Neural progenitor cell (in vitro differentiated cells): ENCODE measurements around the gene MINDY1. TPM values are rescaled to one million over a fixed set of nuclear protein-coding genes. Genes with fewer than 3 reads are reported as not detected.

Experiments used
- DNase-seq: peaks from one replicate; pipeline ENCODE4 v3.0.0-alpha.2; 2016; ENCODE audit warnings: low spot score
- H2AFZ ChIP-seq: fragments of 200-600 bp; sonication (generic); replicated peaks from 2 replicates; pipeline ENCODE4 v1.6.1; 2016; ENCODE audit warnings: antibody characterized with exemption
- H3F3A ChIP-seq: fragments of 200-600 bp; sonication (generic); 2 replicates; pipeline ENCODE4 v1.6.1; 2016; ENCODE audit warnings: antibody characterized with exemption, low read depth
- H3K27ac ChIP-seq: fragments of 200-600 bp; sonication (generic); 2 replicates; pipeline ENCODE4 v1.5.1; 2016; ENCODE audit warnings: mild to moderate bottlenecking
- H3K27me3 ChIP-seq: fragments of 200-600 bp; sonication (generic); 2 replicates; pipeline ENCODE4 v1.6.1; 2016; ENCODE audit warnings: mild to moderate bottlenecking, moderate library complexity
- H3K36me3 ChIP-seq: fragments of 200-600 bp; sonication (generic); 2 replicates; pipeline ENCODE4 v1.5.1; 2016
- H3K4me1 ChIP-seq: fragments of 200-600 bp; sonication (generic); 2 replicates; pipeline ENCODE4 v1.6.1; 2016; ENCODE audit warnings: mixed run types
- H3K4me2 ChIP-seq: fragments of 200-600 bp; sonication (generic); 2 replicates; pipeline ENCODE4 v1.6.1; 2016
- H3K4me3 ChIP-seq: fragments of 200-600 bp; sonication (generic); 2 replicates; pipeline ENCODE4 v1.5.1; 2016
- H3K79me2 ChIP-seq: fragments of 200-600 bp; sonication (generic); 2 replicates; pipeline ENCODE4 v1.6.1; 2016; ENCODE audit warnings: low read depth
- H3K9ac ChIP-seq: fragments of 200-600 bp; sonication (generic); 2 replicates; pipeline ENCODE4 v1.6.1; 2016
- H3K9me3 ChIP-seq: fragments of 200-600 bp; sonication (generic); 2 replicates; pipeline ENCODE4 v1.5.1; 2016; ENCODE audit warnings: low read depth
- H4K20me1 ChIP-seq: fragments of 200-600 bp; sonication (generic); 2 replicates; pipeline ENCODE4 v1.6.1; 2016; ENCODE audit warnings: low read depth
- H3K27ac Mint-ChIP-seq: 3 replicates; pipeline ENCODE4 v1.8.0; 2021; ENCODE audit warnings: mixed read lengths
- H3K27me3 Mint-ChIP-seq: 2 replicates; pipeline ENCODE4 v1.8.0; 2022; ENCODE audit warnings: low read depth, mild to moderate bottlenecking, inconsistent platforms, moderate library complexity, mixed read lengths; ENCODE audit not compliant: insufficient read depth
- H3K36me3 Mint-ChIP-seq: 3 replicates; pipeline ENCODE4 v1.8.0; 2021; ENCODE audit warnings: mixed read lengths
- H3K4me1 Mint-ChIP-seq: 3 replicates; pipeline ENCODE4 v1.8.0; 2021; ENCODE audit warnings: mixed read lengths
- H3K4me3 Mint-ChIP-seq: 3 replicates; pipeline ENCODE4 v1.8.0; 2021; ENCODE audit warnings: mild to moderate bottlenecking, moderate library complexity, mixed read lengths
- H3K9me3 Mint-ChIP-seq: 3 replicates; pipeline ENCODE4 v1.8.0; 2020; ENCODE audit warnings: mixed read lengths
- CTCF ChIP-seq: fragments of 200-600 bp; sonication (generic); IDR thresholded peaks from 2 replicates; pipeline ENCODE4 v1.5.1; 2017; ENCODE audit warnings: antibody characterized with exemption, mild to moderate bottlenecking
- EZH2 ChIP-seq: fragments of 200-600 bp; sonication (generic); IDR thresholded peaks from 2 replicates; pipeline ENCODE4 v1.6.1; 2017; ENCODE audit warnings: antibody characterized with exemption, mild to moderate bottlenecking, moderate library complexity
- EZH2phosphoT487 ChIP-seq: fragments of 200-600 bp; sonication (generic); IDR thresholded peaks from 2 replicates; pipeline ENCODE4 v1.6.1; 2017; ENCODE audit warnings: antibody characterized with exemption
- total RNA-seq: library from RNA; depleted of rRNA; stranded (reverse); fragments of >200 nt; gene quantifications from 2 replicates; pipeline ENCODE4 v1.2.3, GENCODE V29; 2015; ENCODE audit warnings: low replicate concordance

Gene MINDY1
- total RNA-seq, 1 donor from 2014 or later, result 8.5 TPM

GRCh38 chr1:151002051-151002450 lies 4.7 kb downstream of the MINDY1 start:
- Mint-ChIP-seq H3K36me3 (peaks cover 18% of the 10 kb centered on the region), H3K4me1 (peaks cover 30% of the 10 kb centered on the region), H3K4me3 (no peak overlapping the region), H3K27me3 (peaks cover 4% of the 10 kb centered on the region), H3K9me3 (no peaks in the 10 kb centered on the region), H3K27ac (no peak overlapping the region)
- Histone ChIP-seq H3K9ac (no peak overlapping the region), H3K4me2 (no peak overlapping the region), H3K4me3 (no peak overlapping the region), H4K20me1 (no peaks in the 10 kb centered on the region), H3K9me3 (no peaks in the 10 kb centered on the region), H3K27ac (no peak overlapping the region), H3K4me1 (peaks cover 8% of the 10 kb centered on the region), H3K79me2 (no peaks in the 10 kb centered on the region), H3F3A (peaks cover 15% of the 10 kb centered on the region), H3K27me3 (no peaks in the 10 kb centered on the region), H2AFZ (no peak overlapping the region), H3K36me3 (no peaks in the 10 kb centered on the region)
- DNase-seq, result no peak
- TF ChIP-seq CTCF, result no peak
- TF ChIP-seq EZH2, result no peak
- no peak for TF ChIP-seq EZH2phosphoT487

- Histone ChIP-seq H3K4me1 (peaks cover 6% of the 10 kb centered on the region), H3K9ac (no peak overlapping the region), H3K27me3 (no peaks in the 10 kb centered on the region), H3F3A (peaks cover 10% of the 10 kb centered on the region), H3K4me3 (no peak overlapping the region), H3K9me3 (no peaks in the 10 kb centered on the region), H4K20me1 (no peaks in the 10 kb centered on the region), H3K36me3 (no peaks in the 10 kb centered on the region), H3K4me2 (no peak overlapping the region), H3K27ac (no peak overlapping the region), H2AFZ (no peak overlapping the region), H3K79me2 (no peaks in the 10 kb centered on the region)
- peaks cover 3% of the 10 kb centered on the region for H3K27me3 Mint-ChIP-seq
- H3K4me1 Mint-ChIP-seq, result peaks cover 26% of the 10 kb centered on the region
- DNase-seq, result no peak
- H3K4me3 Mint-ChIP-seq, result no peak overlapping the region
- TF ChIP-seq EZH2phosphoT487, result no peak
- no peak for TF ChIP-seq CTCF
- TF ChIP-seq EZH2, result no peak
- no peak overlapping the region for H3K27ac Mint-ChIP-seq
- H3K36me3 Mint-ChIP-seq, result peaks cover 18% of the 10 kb centered on the region
- no peaks in the 10 kb centered on the region for H3K9me3 Mint-ChIP-seq
Observed at GRCh38 chr1:151001602-151002001, 5.1 kb downstream of the MINDY1 start.

- Histone ChIP-seq H4K20me1 (no peaks in the 10 kb centered on the region), H3K36me3 (no peaks in the 10 kb centered on the region), H3F3A (no peaks in the 10 kb centered on the region), H3K27ac (no peak overlapping the region), H3K27me3 (no peaks in the 10 kb centered on the region), H3K4me3 (no peak overlapping the region), H3K9ac (no peak overlapping the region), H2AFZ (no peak overlapping the region), H3K9me3 (no peaks in the 10 kb centered on the region), H3K4me2 (no peak overlapping the region), H3K4me1 (peaks cover 3% of the 10 kb centered on the region), H3K79me2 (no peaks in the 10 kb centered on the region)
- Mint-ChIP-seq H3K27me3 (peaks cover 3% of the 10 kb centered on the region), H3K4me3 (no peak overlapping the region), H3K9me3 (no peaks in the 10 kb centered on the region), H3K4me1 (peaks cover 20% of the 10 kb centered on the region), H3K27ac (no peak overlapping the region), H3K36me3 (peaks cover 18% of the 10 kb centered on the region)
- TF ChIP-seq EZH2 (no peak), CTCF (no peak), EZH2phosphoT487 (no peak)
- no peak for DNase-seq
Observed at GRCh38 chr1:151000408-151000807, 6.3 kb downstream of the MINDY1 start.
